H1 (cell line): ENCODE data around the gene FGF12. TPM values are rescaled to one million over a fixed set of nuclear protein-coding genes. Genes with fewer than 3 reads are reported as not detected.

Experiments
- CTCF ChIA-PET: fragments of 300-600 bp; sonication (Branson Sonifier 250); formaldehyde crosslinking; loops from one replicate; lab custom pipeline; 2021; ENCODE audit not compliant: partially characterized antibody; lab: Charles Lee
- POLR2A ChIA-PET: fragments of 300-600 bp; sonication (Branson Sonifier 250); formaldehyde crosslinking; loops from one replicate; lab custom pipeline; 2021; ENCODE audit warnings: inconsistent platforms; ENCODE audit not compliant: partially characterized antibody; lab: Charles Lee
- DNase-seq, 2 experiments: peaks; one replicate each; pipeline versions ENCODE4 v3.0.0 to v3.0.0-alpha.2; 2010 to 2022; ENCODE audit warnings: low spot score in 2 of 2, low read depth in 1 of 2, mixed read lengths in 1 of 2
- FAIRE-seq: peaks from 2 replicates; lab custom pipeline; 2011; peaks lifted over from hg19 to GRCh38; lab: Jason Lieb, UNC
- H2AFZ ChIP-seq: 2 replicates; pipeline ENCODE4 v1.8.1; 2012; ENCODE audit warnings: low read length, inconsistent platforms
- H2AK5ac ChIP-seq: 2 replicates; pipeline ENCODE4 v1.6.1; 2013; ENCODE audit warnings: low read depth, low read length
- H2BK120ac ChIP-seq: replicated peaks from 2 replicates; pipeline ENCODE3; 2013; ENCODE audit warnings: low read depth, low read length, inconsistent platforms
- H2BK12ac ChIP-seq: 2 replicates; pipeline ENCODE4 v1.6.1; 2013; ENCODE audit warnings: low read depth, low read length
- H2BK15ac ChIP-seq: 2 replicates; pipeline ENCODE4 v1.6.1; 2013; ENCODE audit warnings: low read length
- H2BK20ac ChIP-seq: 2 replicates; pipeline ENCODE4 v1.6.1; 2013; ENCODE audit warnings: low read length
- H2BK5ac ChIP-seq: 2 replicates; pipeline ENCODE4 v1.6.1; 2013; ENCODE audit warnings: low read depth, low read length
- H3K14ac ChIP-seq: 2 replicates; pipeline ENCODE4 v1.6.1; 2013; ENCODE audit warnings: inconsistent platforms; ENCODE audit not compliant: insufficient read length
- H3K18ac ChIP-seq: 2 replicates; pipeline ENCODE4 v1.6.1; 2013; ENCODE audit warnings: low read length; ENCODE audit errors: extremely low read depth
- H3K23ac ChIP-seq: 2 replicates; pipeline ENCODE4 v1.6.1; 2013; ENCODE audit warnings: inconsistent platforms; ENCODE audit not compliant: insufficient read length
- H3K23me2 ChIP-seq: 2 replicates; pipeline ENCODE4 v1.6.1; 2013; ENCODE audit warnings: low read depth, low read length
- H3K27ac ChIP-seq: 2 replicates; pipeline ENCODE4 v1.6.1; 2011; ENCODE audit warnings: low read depth, low read length, inconsistent platforms
- H3K27me3 ChIP-seq, 4 experiments: replicated peaks in 1 of 4; 1 replicate in 1 of 4; 2 replicates in 3 of 4; pipeline versions ENCODE4 v1.6.1 to v1.8.1; 2011 to 2013; ENCODE audit warnings: low read length in 3 of 4, mild to moderate bottlenecking in 3 of 4, inconsistent platforms in 2 of 4, mixed read lengths in 2 of 4, moderate library complexity in 1 of 4; ENCODE audit not compliant: control insufficient read depth in 3 of 4, insufficient read depth in 3 of 4; ENCODE audit errors: extremely low read depth in 1 of 4
- H3K36me3 ChIP-seq, 4 experiments: 2 replicates each; pipeline versions ENCODE4 v1.6.1 to v1.8.1; 2011 to 2013; ENCODE audit warnings: mild to moderate bottlenecking in 4 of 4, low read length in 3 of 4, moderate library complexity in 2 of 4, control low read depth in 1 of 4, inconsistent platforms in 1 of 4; ENCODE audit not compliant: insufficient read depth in 4 of 4, control insufficient read depth in 2 of 4
- H3K4ac ChIP-seq: replicated peaks from 2 replicates; pipeline ENCODE3; 2013; ENCODE audit warnings: low read length, low read depth, mixed read lengths, inconsistent platforms; ENCODE audit not compliant: insufficient read length
- H3K4me1 ChIP-seq, 4 experiments: replicated peaks in 1 of 4; 1 replicate in 1 of 4; 2 replicates in 3 of 4; pipeline versions ENCODE4 v1.6.1 to v1.8.1; 2011 to 2013; ENCODE audit warnings: low read length in 3 of 4, inconsistent platforms in 2 of 4, mixed read lengths in 1 of 4; ENCODE audit not compliant: insufficient read depth in 4 of 4, control insufficient read depth in 3 of 4
- H3K4me2 ChIP-seq, 2 experiments: 2 replicates each; pipeline versions ENCODE4 v1.6.1 to v1.8.1; 2011 to 2013; ENCODE audit warnings: low read depth in 2 of 2, low read length in 2 of 2, control low read depth in 1 of 2, inconsistent platforms in 1 of 2, mild to moderate bottlenecking in 1 of 2; ENCODE audit not compliant: insufficient read depth in 1 of 2
- H3K4me3 ChIP-seq, 4 experiments: fragments of 200-600, 300-600 bp in 1 of 4; sonication (generic), shearing (Covaris generic), sonication (Bioruptor Twin) in 1 of 4; 2 replicates each; pipeline versions ENCODE4 v1.5.1 to v1.8.1; 2011 to 2016; ENCODE audit warnings: low read length in 4 of 4, low read depth in 3 of 4, control low read depth in 2 of 4, inconsistent platforms in 2 of 4, mild to moderate bottlenecking in 2 of 4, mixed read lengths in 1 of 4, moderate library complexity in 1 of 4; ENCODE audit not compliant: insufficient read depth in 2 of 4; ENCODE audit errors: extremely low read depth in 1 of 4
- H3K56ac ChIP-seq: replicated peaks from 2 replicates; pipeline ENCODE3; 2013; ENCODE audit warnings: low read depth, mild to moderate bottlenecking, mixed read lengths, low read length, inconsistent platforms; ENCODE audit not compliant: insufficient read length
- H3K79me1 ChIP-seq: 2 replicates; pipeline ENCODE4 v1.6.1; 2013; ENCODE audit warnings: low read depth, low read length, control low read depth
- H3K79me2 ChIP-seq, 2 experiments: 2 replicates each; pipeline versions ENCODE4 v1.6.1 to v1.8.1; 2012 to 2013; ENCODE audit warnings: low read length in 2 of 2, mild to moderate bottlenecking in 2 of 2, inconsistent platforms in 1 of 2; ENCODE audit not compliant: insufficient read depth in 2 of 2, control insufficient read depth in 1 of 2
- H3K9ac ChIP-seq, 4 experiments: replicated peaks in 1 of 4; 1 replicate in 1 of 4; 2 replicates in 3 of 4; pipeline versions ENCODE4 v1.6.1 to v1.8.1; 2011 to 2013; ENCODE audit warnings: low read depth in 3 of 4, low read length in 3 of 4, control low read depth in 2 of 4, mild to moderate bottlenecking in 2 of 4, moderate library complexity in 2 of 4, inconsistent platforms in 1 of 4; ENCODE audit errors: extremely low read depth in 1 of 4
- H3K9me3 ChIP-seq, 2 experiments: 2 replicates each; pipeline versions ENCODE4 v1.6.1 to v1.8.1; 2012 to 2013; ENCODE audit warnings: mild to moderate bottlenecking in 2 of 2, moderate library complexity in 2 of 2, control low read depth in 1 of 2, inconsistent platforms in 1 of 2, low read depth in 1 of 2, low read length in 1 of 2, mixed read lengths in 1 of 2; ENCODE audit not compliant: insufficient read depth in 2 of 2
- H4K20me1 ChIP-seq, 2 experiments: replicated peaks in 1 of 2; 2 replicates each; pipeline versions ENCODE3 to v1.8.1; 2011 to 2013; ENCODE audit warnings: inconsistent platforms in 2 of 2, low read length in 2 of 2, mild to moderate bottlenecking in 1 of 2; ENCODE audit not compliant: insufficient read depth in 2 of 2, control insufficient read depth in 1 of 2
- H4K5ac ChIP-seq: 2 replicates; pipeline ENCODE4 v1.6.1; 2013; ENCODE audit warnings: low read length, low read depth, mixed read lengths, inconsistent platforms; ENCODE audit not compliant: insufficient read length
- H4K8ac ChIP-seq: 2 replicates; pipeline ENCODE4 v1.8.0; 2013; ENCODE audit warnings: mild to moderate bottlenecking, moderate library complexity, low read length, inconsistent platforms; ENCODE audit not compliant: insufficient read depth; ENCODE audit errors: extremely low read depth
- H4K91ac ChIP-seq: replicated peaks from 2 replicates; pipeline ENCODE3; 2013; ENCODE audit warnings: low read length, mixed read lengths, inconsistent platforms; ENCODE audit not compliant: insufficient read length
- JUND ChIP-seq: IDR thresholded peaks from 2 replicates; pipeline ENCODE4 v1.6.1; 2011; ENCODE audit warnings: mild to moderate bottlenecking, improper control_type of control experiment, low read length
- POU5F1 ChIP-seq: IDR thresholded peaks from 2 replicates; pipeline ENCODE4 v1.6.1; 2011; ENCODE audit warnings: low read depth, mild to moderate bottlenecking, low read length, moderate library complexity
- RAD21 ChIP-seq, 2 experiments: IDR thresholded peaks in 1 of 2; conservative IDR thresholded peaks in 1 of 2; 2 replicates each; pipeline ENCODE4 v1.6.1; 2011; ENCODE audit warnings: low read depth in 2 of 2, low read length in 2 of 2, improper control_type of control experiment in 1 of 2, inconsistent platforms in 1 of 2, mild to moderate bottlenecking in 1 of 2, moderate library complexity in 1 of 2
- TAF1 ChIP-seq: IDR thresholded peaks from 2 replicates; pipeline ENCODE4 v1.6.1; 2011; ENCODE audit warnings: mild to moderate bottlenecking, low read depth, low read length
- WGBS, 2 experiments: shearing (Covaris generic) in 1 of 2; methylation state at CpG; one replicate each; pipeline versions ENCODE4 v1.1.6 to v1.1.7; 2013 to 2015; ENCODE audit warnings: low lambda C conversion rate in 2 of 2, mixed read lengths in 2 of 2, inconsistent platforms in 1 of 2, low coverage in 1 of 2, missing lambda C conversion rate in 1 of 2; ENCODE audit not compliant: insufficient replicate concordance in 2 of 2, insufficient coverage in 1 of 2, insufficient read length in 1 of 2; ENCODE audit errors: extremely low coverage in 1 of 2, missing lambda C conversion rate in 1 of 2; 5-methylcytosine and 5-hydroxymethylcytosine counted together
- polyA plus RNA-seq, 7 experiments: library from polyadenylated mRNA; depleted of rRNA in 3 of 7; stranded (reverse) in 5 of 7; unstranded in 2 of 7; fragments of >200 nt in 5 of 7; fragments of 200-250 nt in 2 of 7; gene quantifications; 1 replicate in 5 of 7; 2 replicates in 1 of 7; 4 replicates in 1 of 7; pipeline versions ENCODE4 v1.2.1 to v1.2.3, GENCODE V29; 2011 to 2013; ENCODE audit warnings: missing spikeins in 2 of 7, mixed read lengths in 2 of 7
- total RNA-seq: library from RNA; stranded (reverse); fragmentation: NEBNext Ultra II Directional; extraction: Animal tissue kit (Norgen Biotek cat#: 25700); gene quantifications from 2 replicates; pipeline ENCODE4 v1.2.1, GENCODE V29; 2021

The FGF12 gene
- total and polyA plus RNA-seq, 2 of the 8 experiments (the other 6 are each of a cell fraction or from before 2014, with no cell fraction given): 4.1 to 16.6 TPM

GRCh38 chr3:192696943-192697587 lies 30.3 kb downstream of the FGF12 start:
- H3K9ac ChIP-seq: no peak overlapping the region
- no peak overlapping the region for H3K4ac ChIP-seq
- no peak overlapping the region for H2BK12ac ChIP-seq
- H3K79me1 ChIP-seq: no peaks in the 10 kb centered on the region
- no peaks in the 10 kb centered on the region for H3K36me3 ChIP-seq
- no peak overlapping the region for H2BK5ac ChIP-seq
- H4K20me1 ChIP-seq: no peaks in the 10 kb centered on the region
- no peak overlapping the region for H3K14ac ChIP-seq
- POLR2A ChIA-PET: interaction anchor here (0.6 kb wide), 1 partner anchor 476 kb away, joined by 3 read pairs; no protein-coding TSS in a partner anchor
- no peak overlapping the region for H2BK120ac ChIP-seq
- H4K8ac ChIP-seq: no peak overlapping the region
- H2BK20ac ChIP-seq: no peak overlapping the region
- H3K4me3 ChIP-seq: no peak overlapping the region
- H3K4me2 ChIP-seq: no peak overlapping the region
- no peak overlapping the region for H3K23ac ChIP-seq
- TF ChIP-seq RAD21 (IDR thresholded peaks at IDR 0.05 in 1 of 2, conservative IDR thresholded peaks at IDR 0.05 in 1 of 2; ENCODE audit: low read depth in 2 of 2, low read length in 2 of 2): no peak
- no peak for TF ChIP-seq TAF1
- TF ChIP-seq JUND: no peak
- TF ChIP-seq POU5F1: no peak
- TF ChIP-seq, all 59 proteins: peak for 0
- H2AFZ ChIP-seq: no peak overlapping the region
- 92% methylated on average over 2 of the region's 2 CpGs; no CpG with 5 or more reads in 1 of the 2 experiments for WGBS, 2 experiments
- H3K9me3 ChIP-seq: no peaks in the 10 kb centered on the region
- H4K5ac ChIP-seq: no peak overlapping the region
- 0 out of 2 replicates have a peak overlapping the region, but pooled peaks have one; percentile 32 for H2BK15ac ChIP-seq
- H3K27ac ChIP-seq: no peak overlapping the region
- no peak overlapping the region for H2AK5ac ChIP-seq
- DNase-seq (no peak), FAIRE-seq (no peak)
- H4K91ac ChIP-seq: no peak overlapping the region
- no peak overlapping the region for H3K56ac ChIP-seq
- no peaks in the 10 kb centered on the region for H3K79me2 ChIP-seq
- no peak overlapping the region for H3K18ac ChIP-seq
- CTCF ChIA-PET: interaction anchor here (0.7 kb wide), 1 partner anchor 21 kb away, joined by 3 read pairs; no protein-coding TSS in a partner anchor
- H3K23me2 ChIP-seq: no peaks in the 10 kb centered on the region; the same call in 1 of the 2 replicates
- no peaks in the 10 kb centered on the region for H3K27me3 ChIP-seq
- H3K4me1 ChIP-seq: peaks cover 0 to 10% (median 2%) of the 10 kb centered on the region in 4 experiments; a peak in 3 of 7 replicates
